ENCODE results near the gene KCMF1.

KCMF1 gene

GRCh38 chr2:84995826-84996225 lies 24.9 kb downstream of the KCMF1 start:
- no peak for TF ChIP-seq CTCF (IDR thresholded peaks at IDR 0.05)

DNA sequence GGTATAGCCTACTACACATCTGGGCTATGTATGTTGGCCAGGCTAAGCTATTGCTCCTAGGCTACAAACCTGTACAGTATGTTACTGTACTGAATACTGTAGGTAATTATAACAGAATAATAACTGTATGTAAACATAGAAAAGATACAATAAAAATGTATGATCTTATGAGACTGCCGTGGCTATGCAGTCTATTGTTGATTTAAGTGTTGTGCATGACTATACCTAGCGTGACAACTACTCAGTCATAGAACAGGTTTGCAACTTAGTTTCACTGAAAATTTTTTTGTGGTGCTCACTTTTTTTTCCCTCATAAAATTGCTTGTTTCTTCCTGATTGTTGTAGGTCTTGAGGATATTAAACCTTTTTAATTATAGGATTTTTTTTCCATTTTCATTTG lies 25.9 kb downstream of the KCMF1 start:
- TF ChIP-seq CTCF (IDR thresholded peaks at IDR 0.05) = no peak

DNA sequence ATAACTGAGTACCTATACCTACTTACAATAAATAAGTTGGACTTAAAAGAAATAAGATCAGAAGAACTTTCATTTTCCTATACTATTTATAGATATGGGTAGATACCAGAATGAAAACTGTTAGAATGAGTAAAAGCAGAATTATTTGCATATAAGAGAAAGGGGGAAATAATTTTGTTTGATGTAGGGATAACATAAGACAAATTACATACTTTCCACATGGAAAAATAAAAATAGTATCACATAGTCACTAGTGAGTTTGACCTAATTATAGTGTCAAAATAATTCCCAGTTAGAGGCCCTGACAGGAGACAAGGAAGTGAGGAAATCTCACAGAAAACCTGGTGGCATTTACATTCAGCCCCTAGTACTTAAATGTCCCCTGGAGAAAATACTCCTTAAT lies 28.6 kb downstream of the KCMF1 start:
- TF ChIP-seq CTCF (IDR thresholded peaks at IDR 0.05) = no peak

DNA sequence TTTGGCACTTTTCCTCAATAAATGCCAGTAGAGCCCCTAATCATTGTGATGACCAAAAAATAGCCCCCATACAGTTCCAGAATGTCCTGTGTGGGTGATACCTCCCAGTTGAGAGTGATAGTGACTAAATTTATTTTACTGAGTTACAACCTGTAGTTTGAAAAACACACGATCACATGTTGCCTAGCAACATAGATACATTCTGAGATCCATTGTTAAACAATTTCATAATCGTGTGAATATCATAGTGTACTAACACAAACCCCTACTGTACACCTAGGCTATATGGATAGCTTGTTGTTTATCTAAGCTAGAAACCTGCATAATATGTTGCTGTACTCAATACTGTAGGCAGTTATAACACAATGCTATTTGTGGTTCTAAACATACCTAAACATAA lies 30.6 kb downstream of the KCMF1 start:
- no peak for TF ChIP-seq CTCF (IDR thresholded peaks at IDR 0.05)

DNA sequence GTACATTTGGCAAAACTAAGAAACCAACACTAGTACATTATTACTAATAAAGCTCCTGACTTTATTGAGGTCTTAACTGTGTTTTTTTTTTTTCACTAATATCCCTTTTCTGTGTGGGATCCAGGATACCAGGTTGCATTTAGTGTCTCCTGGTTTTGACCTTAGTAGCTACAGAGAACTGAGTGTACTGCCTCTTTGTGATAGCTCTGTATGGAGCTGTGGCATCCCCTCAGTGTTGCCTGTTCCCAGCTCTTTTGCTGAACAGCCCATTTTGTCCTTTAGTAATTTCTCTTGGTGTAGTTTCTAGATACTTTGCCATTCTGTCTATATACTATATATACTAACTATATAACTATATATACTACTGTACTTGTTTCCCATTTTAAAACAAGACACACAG lies 31.6 kb downstream of the KCMF1 start:
- no peak for TF ChIP-seq CTCF (IDR thresholded peaks at IDR 0.05)

DNA sequence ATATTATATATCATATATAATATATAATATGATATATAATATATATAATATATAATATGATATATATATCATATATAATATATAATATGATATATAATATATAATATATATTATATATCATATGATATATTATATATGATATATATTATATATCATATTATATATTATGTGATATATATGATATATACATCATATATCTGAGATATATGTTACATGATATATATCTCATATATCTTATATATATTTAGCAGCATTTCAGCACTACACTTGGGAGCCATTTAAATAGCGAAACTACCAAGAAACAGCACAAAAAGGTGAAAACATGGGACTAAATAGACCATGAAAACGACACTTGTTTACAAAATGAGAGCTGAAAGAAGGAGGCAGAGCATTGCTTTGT lies 37.3 kb downstream of the KCMF1 start:
- no peak for TF ChIP-seq CTCF (IDR thresholded peaks at IDR 0.05)

DNA sequence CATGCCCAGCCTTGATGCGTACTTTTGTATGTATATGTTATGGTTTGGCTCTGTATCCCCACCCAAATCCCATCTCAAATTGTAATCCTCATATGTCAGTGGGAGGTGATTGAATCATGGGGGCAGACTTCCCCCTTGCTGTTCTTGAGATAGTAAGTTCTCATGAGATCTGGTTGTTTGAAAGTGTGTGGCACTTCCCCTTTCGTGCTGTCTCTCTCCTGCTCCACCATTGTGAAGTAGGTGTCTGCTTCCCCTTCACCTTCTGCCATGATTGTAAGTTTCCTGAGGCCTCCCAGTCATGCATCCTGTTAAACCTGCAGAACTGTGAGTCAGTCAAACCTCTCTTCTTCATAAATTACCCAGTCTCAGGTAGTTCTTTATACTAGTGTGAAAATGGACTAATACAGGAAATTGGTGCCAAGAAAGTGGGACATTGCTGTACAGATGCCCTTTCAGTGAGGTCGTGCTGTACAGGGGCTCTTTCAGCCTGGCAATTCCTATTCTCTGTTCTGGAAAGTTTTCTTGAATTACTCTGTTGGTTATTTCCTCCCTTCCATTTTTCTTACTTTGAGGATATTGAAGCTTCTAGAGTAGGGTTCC lies 38.2 kb downstream of the KCMF1 start:
- TF ChIP-seq CTCF (IDR thresholded peaks at IDR 0.05) = no peak

DNA sequence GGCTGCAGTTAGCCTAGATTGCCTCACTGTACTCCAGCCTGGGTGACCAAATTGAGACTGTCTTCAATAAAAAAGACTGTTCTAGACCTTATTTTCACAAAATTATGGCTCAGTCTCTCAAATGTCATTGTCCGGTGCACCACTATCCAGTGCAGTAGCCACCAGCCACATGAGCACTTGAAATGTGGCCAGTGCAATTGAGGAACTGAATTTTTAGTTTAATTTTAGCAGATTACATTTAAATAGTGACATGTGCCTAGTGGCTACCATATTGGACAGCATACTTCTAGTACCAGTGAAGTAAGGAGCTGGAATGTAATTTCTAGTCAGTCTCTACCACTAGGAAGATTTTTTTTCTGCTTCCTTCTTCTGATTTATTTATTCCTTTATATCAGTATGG lies 39.4 kb downstream of the KCMF1 start:
- TF ChIP-seq CTCF (IDR thresholded peaks at IDR 0.05) = no peak

Data from LNCAP (cell line).